OCI-LY7 (cell line): ENCODE measurements around the gene ACSM2B.

ENCODE experiments used
- CTCF ChIP-seq: fragments of 200-600 bp; sonication (generic); conservative IDR thresholded peaks from 2 replicates; pipeline ENCODE4 v1.5.1; 2014; ENCODE audit warnings: mild to moderate bottlenecking, antibody characterized with exemption, low read length, moderate library complexity, mixed read lengths
- EZH2phosphoT487 ChIP-seq: fragments of 200-600 bp; sonication (generic); IDR thresholded peaks from 2 replicates; pipeline ENCODE4 v1.6.1; 2018; ENCODE audit warnings: low read depth, borderline replicate concordance, mild to moderate bottlenecking, mixed run types, antibody characterized with exemption, low read length, moderate library complexity, mixed read lengths

DNA sequence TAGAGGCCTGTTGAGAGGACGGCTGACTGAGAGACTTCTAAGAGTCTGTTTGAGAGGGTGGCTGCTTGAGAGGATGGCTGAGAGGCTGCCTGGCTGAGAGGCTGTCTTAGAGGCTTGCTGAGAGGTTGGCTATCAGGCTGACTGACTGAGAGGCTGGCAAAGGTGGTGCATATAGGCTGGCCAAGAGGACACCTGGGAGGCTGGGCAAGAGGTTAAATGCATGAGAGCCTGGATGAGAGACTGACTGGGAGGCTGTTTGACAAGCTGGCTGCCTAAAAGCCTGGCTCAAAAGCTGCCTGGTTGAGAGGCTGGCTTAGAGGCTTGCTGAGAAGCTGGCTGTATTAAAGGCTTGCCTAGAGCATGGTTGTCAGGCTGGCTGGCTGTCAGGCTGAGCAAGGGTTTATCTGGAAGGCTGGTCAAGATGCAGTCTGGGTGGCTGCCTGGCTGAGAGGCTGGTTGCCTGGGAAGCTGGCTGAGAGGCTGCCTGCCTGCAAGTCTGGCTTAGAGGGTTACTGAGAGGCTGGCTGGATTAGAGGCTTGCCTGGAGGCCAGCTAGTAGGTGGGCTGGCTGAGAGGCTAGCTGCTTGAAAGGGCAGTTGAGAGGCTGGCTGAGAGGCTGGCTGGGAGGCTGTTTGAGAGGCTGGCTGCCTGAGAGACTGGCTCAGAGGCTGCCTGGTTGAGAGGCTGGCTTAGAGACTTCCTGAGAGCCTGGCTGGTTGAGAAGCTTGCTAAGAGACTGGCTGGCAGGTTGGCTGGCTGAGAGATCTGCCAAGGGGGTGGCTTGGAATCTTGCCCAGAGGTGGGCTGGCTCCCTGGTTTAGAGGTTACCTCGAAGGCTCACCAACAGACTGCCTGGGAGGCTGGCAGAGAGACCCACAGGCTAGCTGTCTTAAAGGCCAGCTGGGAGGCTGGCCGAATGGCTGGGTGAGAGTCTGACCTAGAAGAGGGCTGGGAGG, 38.3 kb upstream of the ACSM2B start:
- TF ChIP-seq CTCF, result no peak
- no peak for TF ChIP-seq EZH2phosphoT487
